ENCODE data around the gene VPS33B. TPM values are rescaled to one million over a fixed set of nuclear protein-coding genes. Genes with fewer than 3 reads are reported as not detected.
"Not testable (repeated sequence)": the region's sequence is repeated elsewhere in the genome, so short reads cannot be mapped to it uniquely, and the experiment has no call there.

Gene VPS33B
- total RNA-seq, 1 donor from 2014 or later, result 10.7 TPM

DNA sequence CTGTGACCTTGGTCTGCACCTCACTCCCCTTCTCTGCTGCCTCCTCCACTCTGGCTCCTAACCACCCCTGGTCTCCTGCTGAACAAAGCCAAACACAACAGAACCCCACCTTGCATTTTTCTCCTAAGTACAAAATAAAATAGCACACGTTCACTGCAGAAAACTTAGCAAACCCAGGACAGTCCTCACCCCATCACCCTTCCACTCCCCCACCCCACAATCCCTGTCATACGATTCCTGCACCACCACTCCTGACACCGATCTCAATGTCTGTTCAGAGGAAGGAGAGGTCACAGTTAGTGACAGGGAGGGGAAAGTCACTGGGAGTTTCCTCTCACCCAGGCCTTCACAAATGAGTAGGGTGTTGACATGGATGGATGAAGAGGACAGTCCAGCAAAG, 4.2 kb downstream of the VPS33B start:
- no peak for DNase-seq (ENCODE audit: low spot score)
- Mint-ChIP-seq H3K27ac (ENCODE audit: unreplicated experiment) (no peak overlapping the region), H3K36me3 (ENCODE audit: low read depth) (peaks cover 10% of the 10 kb centered on the region), H3K27me3 (ENCODE audit: low read depth) (no peaks in the 10 kb centered on the region), H3K4me3 (ENCODE audit: unreplicated experiment) (no peak overlapping the region), H3K4me1 (ENCODE audit: low read depth) (peaks cover 27% of the 10 kb centered on the region), H3K9me3 (ENCODE audit: low read depth) (no peaks in the 10 kb centered on the region)
- TF ChIP-seq, protein P1, sequence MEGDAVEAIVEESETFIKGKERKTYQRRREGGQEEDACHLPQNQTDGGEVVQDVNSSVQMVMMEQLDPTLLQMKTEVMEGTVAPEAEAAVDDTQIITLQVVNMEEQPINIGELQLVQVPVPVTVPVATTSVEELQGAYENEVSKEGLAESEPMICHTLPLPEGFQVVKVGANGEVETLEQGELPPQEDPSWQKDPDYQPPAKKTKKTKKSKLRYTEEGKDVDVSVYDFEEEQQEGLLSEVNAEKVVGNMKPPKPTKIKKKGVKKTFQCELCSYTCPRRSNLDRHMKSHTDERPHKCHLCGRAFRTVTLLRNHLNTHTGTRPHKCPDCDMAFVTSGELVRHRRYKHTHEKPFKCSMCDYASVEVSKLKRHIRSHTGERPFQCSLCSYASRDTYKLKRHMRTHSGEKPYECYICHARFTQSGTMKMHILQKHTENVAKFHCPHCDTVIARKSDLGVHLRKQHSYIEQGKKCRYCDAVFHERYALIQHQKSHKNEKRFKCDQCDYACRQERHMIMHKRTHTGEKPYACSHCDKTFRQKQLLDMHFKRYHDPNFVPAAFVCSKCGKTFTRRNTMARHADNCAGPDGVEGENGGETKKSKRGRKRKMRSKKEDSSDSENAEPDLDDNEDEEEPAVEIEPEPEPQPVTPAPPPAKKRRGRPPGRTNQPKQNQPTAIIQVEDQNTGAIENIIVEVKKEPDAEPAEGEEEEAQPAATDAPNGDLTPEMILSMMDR (IDR thresholded peaks at IDR 0.05), result no peak

DNA sequence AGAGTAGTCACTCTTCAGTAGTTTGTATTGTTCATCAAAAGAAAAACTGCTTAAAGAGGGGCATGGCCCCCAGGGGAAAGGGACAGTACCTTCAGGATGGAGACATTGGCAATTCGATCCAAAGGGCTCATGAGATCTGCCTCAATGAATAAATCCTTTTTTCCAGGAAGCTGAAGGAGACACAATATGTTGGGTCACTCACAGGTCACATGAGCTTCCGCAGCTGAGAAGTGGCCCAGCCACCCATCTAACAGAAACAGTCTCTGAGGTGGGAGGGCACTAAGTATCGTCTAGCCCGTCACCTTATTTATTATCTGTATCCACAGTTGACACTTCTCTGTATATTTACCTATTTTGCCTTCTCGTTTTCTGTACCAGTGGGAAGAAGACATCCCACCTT, 4.7 kb downstream of the VPS33B start:
- peaks cover 23% of the 10 kb centered on the region for H3K4me1 Mint-ChIP-seq (ENCODE audit: low read depth)
- TF ChIP-seq, protein P1 (IDR thresholded peaks at IDR 0.05), result no peak
- no peaks in the 10 kb centered on the region for H3K9me3 Mint-ChIP-seq (ENCODE audit: low read depth)
- H3K36me3 Mint-ChIP-seq (ENCODE audit: low read depth), result peaks cover 10% of the 10 kb centered on the region
- H3K4me3 Mint-ChIP-seq (ENCODE audit: unreplicated experiment), result no peak overlapping the region
- no peaks in the 10 kb centered on the region for H3K27me3 Mint-ChIP-seq (ENCODE audit: low read depth)
- no peak overlapping the region for H3K27ac Mint-ChIP-seq (ENCODE audit: unreplicated experiment)
- no peak for DNase-seq (ENCODE audit: low spot score)

DNA sequence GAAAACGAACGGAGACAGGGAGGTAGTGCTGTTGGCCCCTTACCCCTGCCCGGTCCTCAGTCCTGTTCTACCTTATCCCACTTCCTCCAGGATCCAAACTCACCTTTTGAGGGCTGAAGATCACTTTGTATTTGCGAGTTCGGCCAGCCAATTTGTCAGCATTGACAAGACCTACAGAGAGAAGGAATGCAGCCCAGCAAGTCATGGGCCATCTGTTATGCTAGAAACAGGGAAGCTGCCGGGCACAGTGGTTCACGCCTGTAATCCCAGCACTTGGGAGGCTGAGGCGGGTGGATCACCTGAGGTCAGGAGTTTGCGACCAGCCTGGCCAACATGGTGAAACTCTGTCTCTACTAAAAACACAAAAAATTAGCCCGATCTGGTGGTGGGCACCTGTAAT, 8.7 kb downstream of the VPS33B start:
- DNase-seq (ENCODE audit: low spot score); H3K4me3 Mint-ChIP-seq (ENCODE audit: unreplicated experiment); H3K4me1 Mint-ChIP-seq (ENCODE audit: low read depth); H3K9me3 Mint-ChIP-seq (ENCODE audit: low read depth); H3K27ac Mint-ChIP-seq (ENCODE audit: unreplicated experiment); H3K27me3 Mint-ChIP-seq (ENCODE audit: low read depth): not testable (repeated sequence)
- H3K36me3 Mint-ChIP-seq (ENCODE audit: low read depth), result peaks cover 22% of the 10 kb centered on the region

DNA sequence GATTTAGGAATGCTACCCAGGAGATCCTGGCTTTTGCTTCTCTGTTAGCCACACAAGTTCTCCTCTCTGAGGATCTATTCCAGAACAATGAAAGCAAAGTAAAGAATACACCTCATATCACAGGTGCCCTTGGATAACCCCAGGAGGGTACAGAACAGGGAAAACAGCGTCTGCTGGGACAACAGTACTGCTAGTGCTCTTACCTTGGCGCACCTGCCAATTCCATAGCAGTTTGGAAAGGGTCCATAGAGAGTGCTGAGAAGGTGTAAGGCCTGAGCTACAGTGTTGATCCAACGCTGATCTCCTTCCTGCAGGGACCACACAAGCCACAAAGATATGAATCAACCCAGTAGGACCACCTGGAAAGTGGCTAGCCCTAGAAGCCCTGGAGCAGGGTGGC, 15.1 kb downstream of the VPS33B start:
- no peak for DNase-seq (ENCODE audit: low spot score)
- H3K36me3 Mint-ChIP-seq (ENCODE audit: low read depth), result peaks cover 31% of the 10 kb centered on the region
- no peak overlapping the region for H3K4me3 Mint-ChIP-seq (ENCODE audit: unreplicated experiment)

DNA sequence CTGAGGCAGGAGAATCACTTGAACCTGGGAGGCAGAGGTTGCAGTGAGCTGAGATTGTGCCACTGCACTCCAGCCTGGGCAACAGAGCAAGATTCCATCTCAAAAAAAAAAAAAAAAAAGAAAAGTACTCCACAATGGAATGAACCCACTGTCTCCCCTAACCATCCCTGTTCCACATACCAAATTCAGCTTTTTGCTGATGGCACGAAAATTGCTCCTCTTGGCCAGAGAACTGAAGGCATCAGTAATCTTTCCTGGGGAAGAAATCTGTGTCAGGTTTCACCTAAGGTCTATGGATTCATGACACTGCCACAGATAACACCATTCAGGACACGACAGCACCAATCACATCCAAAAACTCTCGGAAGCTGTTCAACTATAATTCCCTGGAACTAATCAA, 21.2 kb downstream of the VPS33B start:
- Mint-ChIP-seq H3K27ac (ENCODE audit: unreplicated experiment) (no peak overlapping the region), H3K27me3 (ENCODE audit: low read depth) (no peaks in the 10 kb centered on the region), H3K36me3 (ENCODE audit: low read depth) (peaks cover 30% of the 10 kb centered on the region), H3K9me3 (ENCODE audit: low read depth) (no peaks in the 10 kb centered on the region), H3K4me1 (ENCODE audit: low read depth) (no peaks in the 10 kb centered on the region), H3K4me3 (ENCODE audit: unreplicated experiment) (no peak overlapping the region)
- no peak for DNase-seq (ENCODE audit: low spot score)
- TF ChIP-seq, protein P1 (IDR thresholded peaks at IDR 0.05), result no peak

More for the DNA sequence above, 15.1 kb downstream of the VPS33B start:
- no peaks in the 10 kb centered on the region for H3K9me3 Mint-ChIP-seq (ENCODE audit: low read depth)
- no peaks in the 10 kb centered on the region for H3K27me3 Mint-ChIP-seq (ENCODE audit: low read depth)
- TF ChIP-seq, protein P1 (IDR thresholded peaks at IDR 0.05), result no peak
- no peak overlapping the region for H3K27ac Mint-ChIP-seq (ENCODE audit: unreplicated experiment)
- H3K4me1 Mint-ChIP-seq (ENCODE audit: low read depth), result no peaks in the 10 kb centered on the region

DNA sequence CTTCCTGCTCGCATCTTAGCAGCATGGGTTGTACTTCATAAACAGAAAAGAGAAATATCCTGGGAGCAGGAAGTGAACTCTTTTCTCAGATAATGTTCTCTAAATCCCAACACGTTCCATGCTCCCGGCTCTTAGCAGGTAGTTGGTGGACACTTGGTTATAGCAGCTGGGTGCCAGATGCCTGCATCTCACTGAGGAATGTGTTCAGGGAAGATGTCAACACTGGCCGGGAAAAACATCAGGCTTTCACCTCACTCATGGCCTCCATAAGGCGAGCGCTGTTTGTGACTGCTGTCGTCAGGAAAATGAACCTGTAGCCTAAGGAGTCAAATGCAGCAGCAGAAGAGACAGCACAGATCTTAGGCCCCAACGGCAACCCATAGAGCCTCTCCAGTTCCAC, 23.7 kb downstream of the VPS33B start:
- H3K4me3 Mint-ChIP-seq (ENCODE audit: unreplicated experiment), result no peak overlapping the region
- no peak overlapping the region for H3K27ac Mint-ChIP-seq (ENCODE audit: unreplicated experiment)
- TF ChIP-seq, protein P1 (IDR thresholded peaks at IDR 0.05), result no peak
- H3K36me3 Mint-ChIP-seq (ENCODE audit: low read depth), result peaks cover 27% of the 10 kb centered on the region
- H3K4me1 Mint-ChIP-seq (ENCODE audit: low read depth), result peaks cover 9% of the 10 kb centered on the region
- no peaks in the 10 kb centered on the region for H3K27me3 Mint-ChIP-seq (ENCODE audit: low read depth)
- H3K9me3 Mint-ChIP-seq (ENCODE audit: low read depth), result no peaks in the 10 kb centered on the region
- DNase-seq (ENCODE audit: low spot score), result no peak
